ENCODE data around the gene COX7B2.

The COX7B2 gene
- 0 to 0.44 (median 0) reads per million in 17 experiments for total RNA-seq

DNA sequence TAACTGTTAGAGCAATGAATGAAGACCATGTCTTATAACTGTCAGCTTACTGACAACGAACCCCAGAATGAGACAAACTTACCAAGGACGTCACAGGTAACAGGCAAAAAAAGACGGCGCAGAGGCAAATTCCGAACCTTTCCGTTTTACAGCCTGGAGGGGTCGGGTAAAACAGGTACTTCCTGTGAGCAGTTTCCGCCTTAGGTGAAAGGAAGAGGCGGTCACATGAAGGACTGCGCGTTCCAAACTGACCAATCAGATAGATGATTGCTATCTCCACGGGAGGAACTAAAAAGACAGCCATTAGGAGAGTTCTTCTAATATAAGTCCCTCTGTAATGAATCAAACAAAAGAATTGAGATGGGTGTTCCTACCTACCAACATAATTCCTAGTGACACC, at the start of gene COX7B2:
Gene COX7B2, minus strand, starts transcription at position 168 of the 400 bp plus-strand sequence. CDS start 174,053 bp downstream, outside the sequence.
- DNase-seq: no peak

GRCh38 chr4:46956451-46956850, 47.4 kb upstream of the COX7B2 start:
- DNase-seq: no peak

DNA sequence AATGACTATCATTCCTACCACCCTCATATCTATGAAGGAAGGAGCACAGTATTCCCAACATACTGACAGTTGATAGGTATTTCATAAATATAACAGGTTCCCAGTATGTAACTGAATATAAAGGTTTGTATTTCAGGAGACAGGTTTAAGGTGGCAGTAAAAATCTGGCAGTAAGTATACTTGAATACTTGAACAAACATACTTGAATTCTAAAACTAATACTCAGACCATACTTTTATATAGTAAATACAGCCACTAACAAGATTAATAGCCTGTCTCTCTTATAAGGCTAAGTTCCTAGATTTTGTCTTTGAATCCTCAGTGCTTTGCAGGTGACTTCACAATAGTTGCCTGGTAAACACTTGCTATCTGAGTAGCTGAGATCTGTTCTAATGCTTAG, 46.6 kb upstream of the COX7B2 start:
- DNase-seq: no peak

DNA sequence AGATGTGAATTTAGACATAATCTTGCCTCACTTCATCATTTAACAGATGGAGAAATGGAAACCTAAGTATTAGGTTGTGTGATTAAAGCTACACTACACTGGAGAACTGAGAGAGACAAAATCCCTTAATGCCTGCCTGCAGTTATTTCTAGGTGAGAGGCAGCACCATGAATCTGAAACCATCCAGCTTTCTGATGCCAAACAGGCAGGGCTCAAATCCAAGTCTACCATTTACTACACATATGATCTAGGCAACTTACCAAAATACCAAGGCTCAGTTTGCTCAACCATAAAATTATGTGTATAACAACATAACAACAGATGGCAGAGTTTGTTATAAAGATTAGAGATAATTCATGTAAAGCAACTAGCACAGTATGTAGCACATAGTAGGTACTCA, 45.6 kb upstream of the COX7B2 start:
- no peak for DNase-seq

DNA sequence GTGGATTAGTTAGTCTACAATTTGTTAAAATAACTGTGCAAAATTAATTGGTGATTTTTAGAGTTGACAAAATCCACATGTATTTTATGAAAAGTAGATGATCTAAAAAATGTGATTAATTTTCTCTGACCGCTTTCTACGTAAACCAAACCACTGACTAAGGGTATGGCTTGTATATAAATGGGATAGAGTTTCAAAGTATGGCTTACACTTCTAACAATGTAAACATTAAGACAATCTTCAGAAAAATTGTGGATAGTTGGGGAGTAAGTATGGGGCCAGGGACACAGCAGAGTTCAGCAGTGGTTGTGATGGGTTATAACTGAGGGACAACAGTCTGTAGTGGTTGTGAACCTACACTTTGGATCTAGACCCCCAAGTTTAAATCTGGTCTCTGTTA, 44.5 kb upstream of the COX7B2 start:
- DNase-seq: no peak

DNA sequence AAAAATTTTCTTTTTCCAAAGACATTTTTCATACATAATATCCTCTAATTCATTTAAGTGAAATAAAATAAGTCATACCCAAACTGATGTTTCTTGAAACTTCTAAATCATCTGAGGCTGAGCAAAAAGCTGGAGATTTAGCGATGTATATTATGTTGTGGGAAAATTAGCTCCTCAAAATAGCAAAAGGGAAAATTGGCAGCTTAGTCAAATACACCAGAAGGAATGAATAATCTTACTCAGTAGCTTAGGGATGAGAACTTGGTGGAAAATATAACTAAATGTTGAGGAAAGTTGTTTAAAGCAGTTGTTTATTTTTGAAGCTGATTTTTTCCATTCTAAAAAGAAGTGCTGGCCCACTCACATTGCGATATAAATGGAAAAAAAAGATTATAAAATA, 43.4 kb upstream of the COX7B2 start:
- no peak for DNase-seq

GRCh38 chr4:46950826-46951225, 41.8 kb upstream of the COX7B2 start:
- no peak for DNase-seq

- no peak for DNase-seq
Observed at GRCh38 chr4:46949822-46950221, 40.8 kb upstream of the COX7B2 start.

DNA sequence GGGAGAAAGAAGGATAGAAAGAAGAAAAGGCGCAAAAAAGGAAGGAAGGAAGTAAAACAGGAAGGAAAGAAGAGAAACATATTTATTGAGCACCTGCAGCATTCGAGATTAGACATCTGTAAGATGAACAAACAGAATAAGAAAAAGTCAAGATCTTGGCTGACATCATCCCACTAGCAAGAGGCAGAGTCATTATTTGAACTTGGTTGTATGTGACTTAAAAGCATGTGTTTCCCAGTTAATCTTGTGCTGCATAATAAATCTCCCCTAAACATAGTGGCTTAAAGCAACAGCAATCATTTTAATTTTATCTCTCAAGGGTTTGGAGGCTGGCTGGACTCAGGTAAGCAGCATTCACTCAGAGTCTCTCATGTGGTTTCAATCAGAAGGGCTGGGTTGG, 38.5 kb upstream of the COX7B2 start:
- DNase-seq: no peak

DNA sequence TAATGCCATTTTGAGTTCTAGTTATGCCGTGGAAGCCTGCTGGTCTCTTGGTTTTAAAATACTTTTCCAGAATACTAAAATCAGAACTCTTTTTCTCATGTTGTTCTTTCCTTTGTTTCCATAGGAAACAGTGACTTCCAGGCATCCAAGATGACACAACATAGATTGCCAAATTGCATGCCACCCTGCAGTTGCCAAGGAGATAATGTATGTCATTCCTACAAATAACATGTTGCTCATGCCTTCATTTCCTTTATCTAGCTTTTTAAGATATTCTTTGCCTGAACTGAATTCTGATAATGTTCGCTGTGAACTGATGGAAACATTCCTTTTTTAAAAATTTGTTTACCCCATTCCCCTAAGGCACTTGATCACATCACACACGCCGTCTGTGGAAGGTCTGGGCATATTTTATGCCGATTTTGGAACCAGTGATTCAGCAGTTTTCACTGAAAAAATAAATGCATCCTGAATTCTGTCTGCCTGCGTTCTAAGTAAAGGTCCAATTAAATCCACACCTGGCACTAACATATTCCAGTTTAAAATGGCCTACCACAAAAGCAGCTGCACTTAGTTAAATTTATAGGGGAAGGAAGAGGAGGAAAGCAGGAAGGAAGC, 38.0 kb upstream of the COX7B2 start:
- DNase-seq: peak in 1 of 4 experiments; percentile 3

DNA sequence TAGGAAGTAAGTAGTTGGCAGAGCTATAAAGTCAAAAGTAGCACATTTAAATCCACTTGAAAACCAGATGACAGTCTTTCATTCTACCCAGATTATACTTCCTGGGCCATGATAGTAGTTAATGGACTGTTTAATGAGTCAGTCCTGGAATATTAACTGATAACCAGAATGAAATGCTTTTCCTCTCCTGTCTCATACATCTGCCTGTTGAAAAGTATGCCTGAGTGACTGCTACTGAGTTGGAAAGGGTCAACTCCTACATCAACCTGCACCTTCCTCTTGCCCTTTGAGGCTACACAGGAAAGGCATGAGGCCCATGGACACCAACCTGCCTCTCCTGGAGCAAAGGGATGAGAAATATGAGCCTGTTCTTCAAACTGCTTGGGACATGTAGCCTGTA, 36.0 kb upstream of the COX7B2 start:
- no peak for DNase-seq

DNA sequence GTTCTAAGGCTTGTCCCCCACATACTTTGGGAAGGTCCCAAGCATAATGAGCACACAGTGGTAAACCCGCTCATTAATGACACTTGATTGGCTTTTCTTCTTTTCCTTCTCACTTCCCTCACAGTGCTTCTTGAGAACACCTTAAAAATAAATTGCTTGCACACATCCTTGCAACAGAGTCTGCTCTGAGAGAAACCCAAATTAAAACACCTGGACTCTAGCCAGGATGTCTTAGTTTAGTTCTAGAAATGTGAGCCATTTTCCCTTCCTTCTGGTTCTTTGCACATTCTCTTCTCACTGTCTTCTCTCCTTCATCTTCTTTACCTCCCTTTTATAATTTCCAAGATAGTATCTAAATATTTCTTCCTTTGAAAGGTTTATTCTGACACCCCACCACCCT, 35.3 kb upstream of the COX7B2 start:
- no peak for DNase-seq

DNA sequence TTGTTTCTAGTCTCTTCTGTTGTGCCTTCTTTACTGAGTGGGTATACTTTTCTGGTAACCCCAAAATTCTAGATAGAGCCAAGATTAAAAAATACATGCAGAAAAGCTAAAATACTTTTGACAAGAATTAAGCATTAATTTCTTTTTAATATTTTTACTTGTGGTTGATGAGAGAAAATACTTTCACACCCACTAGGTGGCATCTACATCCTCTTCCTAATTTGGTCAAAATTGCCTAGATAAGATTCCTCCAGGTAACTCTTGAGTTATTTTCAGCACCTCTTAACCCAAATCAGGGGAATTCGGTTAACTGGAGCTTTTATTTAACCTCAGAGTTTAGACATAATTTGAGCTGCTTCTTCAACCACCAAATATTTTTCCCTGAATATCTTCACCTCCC, 28.4 kb upstream of the COX7B2 start:
- DNase-seq: peak in 2 of 4 experiments; percentile 3 to 9

DNA sequence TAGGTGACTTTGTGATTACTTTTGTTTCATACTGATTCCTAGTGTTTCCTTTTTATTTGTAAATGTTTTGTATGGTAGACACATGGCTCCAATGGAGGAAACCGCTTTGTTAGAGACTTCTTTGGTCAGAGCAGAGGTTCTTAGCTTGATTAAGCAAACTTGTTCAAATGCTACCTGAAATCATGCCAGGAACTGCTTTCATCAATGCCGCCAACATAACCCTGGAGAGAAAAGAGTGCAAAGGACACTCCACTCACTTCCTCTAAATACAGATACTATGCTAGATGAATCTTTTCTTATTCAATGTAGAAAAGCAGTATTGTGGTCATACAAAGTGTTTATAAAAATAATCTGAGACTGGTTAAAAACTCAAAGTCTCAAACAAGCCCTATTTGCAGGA, 25.7 kb upstream of the COX7B2 start:
- DNase-seq: no peak

DNA sequence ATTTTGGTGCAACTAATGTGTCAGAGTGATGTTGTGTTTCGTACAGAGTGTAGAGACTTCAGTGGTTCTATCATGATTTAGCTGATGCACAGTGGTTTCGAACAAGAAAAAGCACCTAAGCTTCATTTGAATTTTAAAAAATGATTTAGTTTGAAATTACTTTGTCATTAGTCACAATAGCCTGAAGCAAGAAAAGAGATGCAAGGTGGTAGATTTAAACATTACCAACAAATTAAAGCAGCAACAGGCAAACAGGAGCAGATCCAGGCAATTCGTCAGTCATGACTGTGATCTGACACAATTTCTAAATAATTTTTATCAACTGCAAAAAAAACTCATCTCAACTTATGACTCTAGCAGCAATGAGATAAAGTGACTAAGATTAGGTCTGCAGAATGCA, 24.6 kb upstream of the COX7B2 start:
- DNase-seq: no peak

DNA sequence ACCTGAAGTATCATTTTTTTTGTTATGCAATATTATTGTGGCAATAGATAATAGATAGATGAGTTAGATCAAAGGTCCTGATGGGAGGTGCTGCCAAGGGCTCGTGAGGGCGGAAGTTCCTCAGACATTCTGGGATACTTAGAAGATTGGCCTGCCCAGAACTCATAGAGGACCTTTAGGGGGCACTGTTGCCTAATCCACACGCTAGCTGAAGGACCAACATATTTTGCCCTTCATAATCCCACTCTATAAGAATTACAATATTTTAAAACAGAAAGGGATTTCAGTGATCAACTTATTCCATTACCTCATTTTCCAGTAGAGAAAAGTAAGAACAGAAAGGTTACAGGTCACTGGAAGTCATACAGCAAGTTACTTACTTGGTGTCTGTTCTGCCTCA, 22.9 kb upstream of the COX7B2 start:
- peak; percentile 39 to 67 (median 56) for DNase-seq

DNA sequence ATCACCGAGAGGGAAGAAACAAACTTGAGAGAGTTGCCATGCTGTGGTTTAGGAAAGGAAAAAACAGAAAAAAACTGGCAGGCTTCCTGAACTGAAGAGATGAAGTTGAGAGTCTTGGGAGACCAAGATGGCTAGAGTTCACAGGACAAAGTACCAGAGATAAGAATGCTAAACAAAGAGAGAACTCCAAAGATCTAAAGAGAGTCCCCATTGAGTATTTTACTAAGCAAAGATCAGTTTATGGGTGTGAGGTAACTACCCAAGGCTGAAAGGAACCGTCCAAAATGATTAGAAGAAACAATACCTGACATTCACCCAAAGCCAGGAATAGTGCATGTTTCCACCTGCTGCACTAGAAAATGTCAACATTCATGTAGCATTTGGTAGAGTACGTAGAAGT, 21.8 kb upstream of the COX7B2 start:
- DNase-seq: no peak

GRCh38 chr4:46927201-46927600, 18.2 kb upstream of the COX7B2 start:
- DNase-seq: no peak

- no peak for DNase-seq
Observed at GRCh38 chr4:46924789-46925529, 15.9 kb upstream of the COX7B2 start.

DNA sequence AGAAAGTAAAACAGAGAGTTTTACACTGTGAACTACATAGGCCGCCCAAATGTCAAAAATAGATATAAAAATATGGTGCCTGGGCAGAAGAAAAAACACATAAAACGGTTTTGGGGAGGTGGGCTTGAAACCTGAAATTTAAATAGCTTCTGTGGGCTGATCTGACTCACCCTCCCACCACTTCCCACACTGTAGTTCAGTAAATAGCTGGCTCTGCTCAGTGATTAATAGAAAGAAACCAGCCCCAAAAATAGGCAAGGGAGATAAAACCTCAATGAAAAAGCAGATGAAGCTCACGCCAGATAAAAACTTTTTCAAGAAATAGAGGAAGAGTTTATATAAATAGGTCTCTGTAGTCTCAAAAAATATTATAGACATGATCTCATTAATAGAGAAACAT, 13.2 kb upstream of the COX7B2 start:
- DNase-seq: no peak

GRCh38 chr4:46908148-46908547, 897 bp downstream of the COX7B2 start:
- DNase-seq: no peak

- no peak for DNase-seq
Observed at GRCh38 chr4:46900082-46900481, 9.0 kb downstream of the COX7B2 start.

GRCh38 chr4:46894826-46895225, 14.2 kb downstream of the COX7B2 start:
- DNase-seq: peak in 3 of 4 experiments; percentile 13 to 41 (median 34)

DNA sequence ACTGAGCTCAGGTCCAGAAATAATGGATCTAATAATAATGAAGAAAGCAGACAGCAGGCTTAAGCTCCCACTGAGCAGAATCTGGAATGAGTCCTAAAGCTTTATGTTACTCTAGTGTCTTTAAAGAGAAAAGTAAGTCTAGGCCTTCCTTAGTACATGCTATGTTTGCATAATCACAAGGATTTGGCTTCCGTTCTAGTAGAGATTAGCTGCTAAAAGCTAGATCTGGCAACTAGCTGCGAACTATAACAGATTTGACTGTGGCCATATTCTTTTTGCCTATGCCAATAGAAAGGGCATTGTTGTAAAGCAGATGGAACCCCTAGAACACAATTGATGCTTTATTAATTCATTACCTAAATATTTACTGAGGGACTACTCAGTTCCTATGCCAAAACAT, 19.0 kb downstream of the COX7B2 start:
- no peak for DNase-seq

GRCh38 chr4:46889410-46889809, 19.6 kb downstream of the COX7B2 start:
- DNase-seq: no peak
